ENCODE data around the gene TMEM171. TPM values are rescaled to one million over a fixed set of nuclear protein-coding genes. Genes with fewer than 3 reads are reported as not detected.

The TMEM171 gene
- total RNA-seq, 2 donors from 2014 or later = not detected

DNA sequence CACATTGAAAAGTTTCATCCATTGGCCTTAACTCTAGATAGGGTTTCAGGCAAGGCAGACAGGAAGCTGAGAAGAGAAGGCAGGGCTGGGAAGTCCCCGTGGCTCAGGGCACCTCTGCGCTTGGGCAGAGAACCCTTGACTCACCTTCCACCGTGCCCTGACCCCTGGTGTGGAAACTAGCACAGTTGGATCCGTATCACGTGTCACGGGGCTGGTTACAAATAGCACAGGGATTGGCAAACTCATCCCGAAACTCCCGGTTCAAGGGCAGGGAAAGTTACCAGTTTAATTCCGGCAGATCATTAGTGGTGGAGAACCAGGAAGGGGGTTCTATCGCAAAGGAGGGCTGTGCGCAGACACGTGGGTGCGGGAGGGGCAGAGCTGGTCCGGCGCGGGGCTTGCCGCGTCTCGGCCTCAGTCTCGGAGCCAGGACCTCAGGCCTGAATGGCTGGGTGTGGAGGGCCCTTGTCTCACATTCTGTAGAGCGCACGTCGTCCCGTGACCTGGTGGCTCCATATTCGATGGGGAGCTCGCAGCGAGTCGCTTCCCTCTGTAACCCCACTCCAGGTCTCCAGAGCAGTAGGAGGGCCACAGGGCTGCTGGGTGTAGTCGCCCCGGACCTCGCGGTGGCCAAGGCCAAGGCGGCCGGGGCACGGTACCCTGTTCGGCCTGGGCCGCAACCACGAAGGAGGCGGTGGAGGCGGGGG is 771 bp upstream of the TMEM171 start:
- DNase-seq (ENCODE audit: low spot score) = no peak
- Histone ChIP-seq H3K36me3 (no peaks in the 10 kb centered on the region), H3K27me3 (replicated peaks; ENCODE audit: insufficient read depth) (no peaks in the 10 kb centered on the region), H3K27ac (no peak overlapping the region), H3K4me1 (ENCODE audit: control insufficient read depth in 1 of 2, low read depth in 2 of 2) (peaks cover 0 to 5% of the 10 kb centered on the region in 2 donors), H3K4me3 (peak overlapping the region; percentile 73), H3K9me3 (no peaks in the 10 kb centered on the region)
- TF ChIP-seq, protein P1, sequence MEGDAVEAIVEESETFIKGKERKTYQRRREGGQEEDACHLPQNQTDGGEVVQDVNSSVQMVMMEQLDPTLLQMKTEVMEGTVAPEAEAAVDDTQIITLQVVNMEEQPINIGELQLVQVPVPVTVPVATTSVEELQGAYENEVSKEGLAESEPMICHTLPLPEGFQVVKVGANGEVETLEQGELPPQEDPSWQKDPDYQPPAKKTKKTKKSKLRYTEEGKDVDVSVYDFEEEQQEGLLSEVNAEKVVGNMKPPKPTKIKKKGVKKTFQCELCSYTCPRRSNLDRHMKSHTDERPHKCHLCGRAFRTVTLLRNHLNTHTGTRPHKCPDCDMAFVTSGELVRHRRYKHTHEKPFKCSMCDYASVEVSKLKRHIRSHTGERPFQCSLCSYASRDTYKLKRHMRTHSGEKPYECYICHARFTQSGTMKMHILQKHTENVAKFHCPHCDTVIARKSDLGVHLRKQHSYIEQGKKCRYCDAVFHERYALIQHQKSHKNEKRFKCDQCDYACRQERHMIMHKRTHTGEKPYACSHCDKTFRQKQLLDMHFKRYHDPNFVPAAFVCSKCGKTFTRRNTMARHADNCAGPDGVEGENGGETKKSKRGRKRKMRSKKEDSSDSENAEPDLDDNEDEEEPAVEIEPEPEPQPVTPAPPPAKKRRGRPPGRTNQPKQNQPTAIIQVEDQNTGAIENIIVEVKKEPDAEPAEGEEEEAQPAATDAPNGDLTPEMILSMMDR (IDR thresholded peaks at IDR 0.05) = no peak
- ATAC-seq (ENCODE audit: insufficient number of reproducible peaks, low FRiP score, low read depth) = no peak

DNA sequence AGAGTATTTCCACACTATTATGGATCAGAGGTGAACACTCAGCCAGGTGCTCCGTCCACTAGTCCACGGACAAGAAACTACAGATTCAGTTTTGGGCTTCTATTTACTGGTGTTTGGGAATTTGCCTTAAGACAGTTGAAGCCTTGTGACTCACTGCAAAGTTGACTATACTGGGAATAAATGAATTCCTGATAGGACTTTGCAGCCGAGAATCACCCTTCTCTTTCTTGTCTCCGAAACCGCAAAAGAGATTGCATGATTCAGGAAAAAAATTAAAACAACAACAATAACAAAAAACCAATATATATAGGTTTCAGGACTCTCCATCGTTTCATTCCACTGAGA is 716 bp downstream of the TMEM171 start:
- Histone ChIP-seq H3K4me3 (peak overlapping the region; percentile 73), H3K27ac (no peak overlapping the region)
- ATAC-seq (ENCODE audit: insufficient number of reproducible peaks, low FRiP score, low read depth) = no peak

DNA sequence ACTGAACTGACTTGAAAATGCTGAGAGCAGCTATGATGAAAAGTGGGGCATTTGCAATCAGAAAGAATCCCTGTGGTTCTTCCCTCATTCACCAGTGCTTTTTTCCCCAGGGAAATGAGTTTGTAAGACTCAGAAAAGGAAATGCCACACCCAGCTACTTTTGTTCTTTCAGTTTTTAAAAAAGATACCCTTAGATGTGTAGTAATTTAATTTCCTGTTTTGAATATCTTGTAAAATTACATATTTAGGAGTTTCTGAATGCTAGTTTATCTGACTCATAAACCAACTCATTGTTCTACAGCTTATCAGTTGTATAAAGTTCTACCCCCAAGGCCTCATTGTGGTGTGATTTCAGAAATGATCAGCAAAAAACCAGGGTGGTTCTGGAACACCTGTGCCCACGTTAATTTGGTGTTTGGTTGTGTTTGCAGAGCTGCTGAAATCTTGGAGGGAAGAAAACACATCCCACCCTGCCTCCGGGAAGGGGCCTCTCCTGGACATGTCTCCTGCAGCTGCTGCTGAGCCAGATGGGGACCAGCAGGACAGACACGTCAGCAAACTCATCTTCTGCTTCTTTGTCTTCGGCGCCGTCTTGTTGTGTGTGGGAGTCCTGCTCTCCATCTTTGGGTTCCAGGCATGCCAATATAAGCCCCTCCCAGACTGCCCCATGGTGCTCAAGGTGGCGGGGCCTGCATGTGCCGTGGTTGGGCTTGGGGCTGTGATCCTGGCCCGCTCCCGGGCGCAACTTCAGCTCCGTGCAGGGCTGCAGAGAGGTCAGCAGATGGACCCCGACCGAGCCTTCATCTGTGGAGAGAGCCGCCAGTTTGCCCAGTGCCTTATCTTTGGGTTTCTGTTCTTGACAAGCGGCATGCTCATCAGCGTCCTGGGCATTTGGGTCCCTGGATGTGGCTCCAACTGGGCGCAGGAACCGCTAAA is 2.8 kb downstream of the TMEM171 start:
- Histone ChIP-seq H3K4me1 (ENCODE audit: control insufficient read depth in 1 of 2, low read depth in 2 of 2) (peaks cover 0 to 5% of the 10 kb centered on the region in 2 donors), H3K27me3 (replicated peaks; ENCODE audit: insufficient read depth) (no peaks in the 10 kb centered on the region), H3K27ac (no peak overlapping the region), H3K9me3 (no peaks in the 10 kb centered on the region), H3K4me3 (no peak overlapping the region), H3K36me3 (no peaks in the 10 kb centered on the region)
- ATAC-seq (ENCODE audit: insufficient number of reproducible peaks, low FRiP score, low read depth) (no peak), DNase-seq (ENCODE audit: low spot score) (no peak)
- TF ChIP-seq, protein P1 (IDR thresholded peaks at IDR 0.05) = no peak

More for the DNA sequence above, 716 bp downstream of the TMEM171 start:
- Histone ChIP-seq H3K9me3 (no peaks in the 10 kb centered on the region), H3K36me3 (no peaks in the 10 kb centered on the region), H3K27me3 (replicated peaks; ENCODE audit: insufficient read depth) (no peaks in the 10 kb centered on the region), H3K4me1 (ENCODE audit: control insufficient read depth in 1 of 2, low read depth in 2 of 2) (peaks cover 0 to 5% of the 10 kb centered on the region in 2 donors)
- TF ChIP-seq, protein P1 (IDR thresholded peaks at IDR 0.05) = no peak
- DNase-seq (ENCODE audit: low spot score) = no peak

DNA sequence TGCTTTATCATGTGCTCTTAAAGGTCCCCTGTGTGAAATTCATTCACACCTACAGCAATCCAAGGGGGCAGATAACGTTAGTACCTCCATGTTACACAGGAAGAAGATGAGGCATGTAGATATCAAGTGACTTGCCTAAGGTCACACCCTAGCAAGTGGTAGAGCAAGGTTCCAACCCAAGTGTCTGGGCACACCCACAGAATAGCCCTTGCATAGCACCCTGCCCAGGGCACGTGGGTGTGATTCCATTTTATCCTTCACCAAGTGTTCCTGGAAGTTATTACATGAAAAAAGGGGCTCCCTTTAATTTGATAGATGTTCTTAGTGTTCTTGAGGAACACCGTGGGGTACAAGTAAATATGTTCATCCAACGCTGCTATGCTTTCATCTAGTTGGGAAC is 4.9 kb downstream of the TMEM171 start:
- Histone ChIP-seq H3K27me3 (replicated peaks; ENCODE audit: insufficient read depth) (no peaks in the 10 kb centered on the region), H3K9me3 (no peaks in the 10 kb centered on the region), H3K4me1 (ENCODE audit: control insufficient read depth in 1 of 2, low read depth in 2 of 2) (peaks cover 0 to 5% of the 10 kb centered on the region in 2 donors), H3K4me3 (no peak overlapping the region), H3K27ac (no peak overlapping the region), H3K36me3 (no peaks in the 10 kb centered on the region)
- ATAC-seq (ENCODE audit: insufficient number of reproducible peaks, low FRiP score, low read depth) (no peak), DNase-seq (ENCODE audit: low spot score) (no peak)
- TF ChIP-seq, protein P1 (IDR thresholded peaks at IDR 0.05) = no peak

DNA sequence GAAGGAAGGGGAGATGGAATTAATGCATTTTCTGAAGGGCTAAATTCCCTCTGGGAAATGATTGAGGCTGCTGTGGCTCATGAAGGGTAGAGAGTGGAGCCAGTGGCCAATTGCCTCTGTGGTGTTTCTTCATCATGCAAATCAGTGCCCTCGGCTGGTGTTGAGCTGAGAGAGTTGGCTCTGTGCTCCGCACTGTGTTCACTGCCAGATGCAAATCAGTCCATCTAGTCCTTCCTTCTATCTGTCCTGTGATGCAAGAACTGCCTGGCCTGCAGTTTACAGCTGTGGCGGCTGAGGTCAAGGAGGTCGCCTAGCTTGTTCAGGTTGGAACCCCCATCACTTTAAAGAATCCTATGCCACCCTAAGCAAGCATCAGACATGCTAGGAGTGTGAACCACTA is 6.0 kb downstream of the TMEM171 start:
- TF ChIP-seq, protein P1 (IDR thresholded peaks at IDR 0.05) = no peak
- DNase-seq (ENCODE audit: low spot score) (no peak), ATAC-seq (ENCODE audit: insufficient number of reproducible peaks, low FRiP score, low read depth) (no peak)
- Histone ChIP-seq H3K27ac (no peak overlapping the region), H3K4me1 (ENCODE audit: control insufficient read depth in 1 of 2, low read depth in 2 of 2) (no peaks in the 10 kb centered on the region), H3K4me3 (no peak overlapping the region), H3K27me3 (replicated peaks; ENCODE audit: insufficient read depth) (no peaks in the 10 kb centered on the region), H3K36me3 (no peaks in the 10 kb centered on the region), H3K9me3 (no peaks in the 10 kb centered on the region)
